SK-MEL-5 (cell line): ENCODE measurements around the gene RAB6A. TPM values are rescaled to one million over a fixed set of nuclear protein-coding genes. Genes with fewer than 3 reads are reported as not detected.

ENCODE experiments used
- DNase-seq: peaks from one replicate; pipeline ENCODE4 v3.0.0-alpha.2; 2016; ENCODE audit warnings: low read depth, low spot score
- in situ Hi-C: cut with HindIII; loops from 2 replicates; pipeline ENCODE4 v1.10.0; 2016; ENCODE audit warnings: low sequenced_read_pairs, high pct_unique_total_duplicates, low pct_unique_long_range_greater_than_20kb
- total RNA-seq: library from RNA; depleted of rRNA; stranded (reverse); fragments of >200 nt; shearing (Covaris generic); gene quantifications from 2 replicates; pipeline ENCODE4 v1.2.3, GENCODE V29; 2014

RAB6A gene
- total RNA-seq, 1 experiment from 2014 or later, result 78.3 TPM

GRCh38 chr11:73670808-73671207 is 90.1 kb downstream of the RAB6A start:
- in situ Hi-C loops, result no loop called here

GRCh38 chr11:73667891-73668290 is 93.0 kb downstream of the RAB6A start:
- no peak for DNase-seq

More at GRCh38 chr11:73670808-73671207, 90.1 kb downstream of the RAB6A start:
- no peak for DNase-seq

DNA sequence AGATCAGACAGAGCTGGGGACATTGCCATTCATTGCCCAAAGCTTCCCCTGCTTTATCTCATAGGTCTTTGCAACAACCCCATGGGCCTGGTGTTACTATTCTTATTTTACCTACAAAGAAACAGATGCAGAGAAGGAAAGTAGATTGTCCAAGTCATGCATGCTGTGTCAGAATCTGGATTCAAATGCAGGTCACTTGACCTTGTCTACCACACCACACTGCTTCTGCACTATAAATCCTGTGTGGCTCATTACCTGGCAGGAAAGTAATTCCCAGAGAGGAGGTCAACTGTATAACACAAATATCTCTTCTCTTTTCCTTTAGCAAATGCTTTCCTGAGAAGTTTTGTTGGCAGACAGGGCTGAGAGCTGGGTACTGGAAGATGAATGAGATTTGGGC is 96.0 kb downstream of the RAB6A start:
- in situ Hi-C loops, result no loop called here
- DNase-seq, result no peak

More at GRCh38 chr11:73667891-73668290, 93.0 kb downstream of the RAB6A start:
- in situ Hi-C loops, result no loop called here

DNA sequence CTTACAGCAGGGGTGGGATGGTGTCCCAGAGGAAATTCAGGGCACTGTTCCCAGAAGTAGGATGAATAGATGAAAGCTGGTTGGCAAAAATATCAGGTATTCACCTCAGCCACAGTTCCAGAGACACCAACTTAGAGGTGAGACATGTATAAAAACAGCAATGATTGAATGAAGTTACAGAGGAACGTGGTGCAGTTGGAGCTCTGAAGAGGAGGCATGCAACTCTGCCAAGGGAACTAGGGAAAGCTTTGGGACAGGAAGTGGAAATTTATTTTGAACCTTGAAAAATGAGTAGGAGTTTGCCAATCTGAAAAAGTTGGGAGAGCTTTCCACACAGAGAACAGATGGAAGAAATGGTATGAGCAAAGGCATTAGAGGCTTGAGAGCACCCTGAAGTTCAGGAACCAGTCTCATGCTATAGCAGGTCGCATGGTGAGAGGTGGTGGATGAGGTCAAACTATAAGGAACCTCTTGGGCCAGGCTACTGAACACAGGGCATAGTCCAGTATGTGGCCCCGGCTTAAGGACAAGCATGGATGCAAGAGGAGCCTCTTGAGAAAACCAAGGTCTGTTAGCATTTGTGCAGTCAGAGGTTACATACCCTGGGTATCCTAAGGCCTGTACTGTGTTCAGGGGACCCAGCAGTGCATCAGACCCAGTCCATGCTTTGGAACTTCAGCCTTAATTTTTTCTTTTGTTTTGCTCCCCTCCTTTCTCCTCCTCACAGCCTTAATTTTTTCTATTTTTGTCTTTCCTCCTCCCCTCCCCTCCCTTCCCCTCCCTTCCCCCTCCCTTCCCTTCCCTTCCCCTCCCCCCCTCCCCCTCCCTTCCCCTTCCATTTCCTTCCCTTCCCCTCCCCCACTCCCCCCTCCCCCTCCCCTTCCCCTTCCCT is 97.0 kb downstream of the RAB6A start:
- DNase-seq, result no peak
- in situ Hi-C loops, result no loop called here

DNA sequence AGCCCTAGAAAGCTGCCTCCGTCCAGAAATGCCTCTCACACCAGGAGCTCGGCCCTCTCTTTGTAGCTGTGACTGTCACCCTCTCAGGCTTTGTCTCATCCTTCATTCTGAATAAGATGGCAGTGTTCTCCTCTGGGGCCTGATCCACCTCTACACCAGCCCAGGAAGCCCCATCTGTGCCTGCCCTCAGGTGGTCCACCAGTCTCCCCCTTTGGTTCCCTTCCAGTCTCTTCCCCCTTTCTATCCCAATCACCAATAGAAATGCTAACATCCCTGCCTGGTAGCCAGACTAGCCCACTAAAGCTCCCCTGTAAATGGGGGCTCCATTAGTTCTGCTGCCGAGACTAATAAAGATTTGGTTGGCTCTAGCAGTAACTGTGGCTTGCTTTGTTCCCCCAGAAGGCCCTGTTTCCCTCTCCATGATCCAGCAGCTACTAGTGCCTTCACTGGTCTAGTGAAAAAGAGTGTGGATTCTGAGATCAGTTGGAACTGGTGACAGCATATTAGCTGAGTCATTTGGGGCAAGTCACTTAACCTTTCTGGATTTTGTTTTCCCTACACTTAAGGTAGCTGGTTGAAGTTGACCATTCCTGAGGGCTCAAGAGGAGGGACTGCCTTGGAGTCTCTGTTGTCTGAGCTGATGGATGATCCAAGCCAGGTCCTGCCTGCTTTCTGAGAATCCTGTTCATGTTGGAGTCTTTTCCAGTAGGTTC is 98.3 kb downstream of the RAB6A start:
- in situ Hi-C loops, result no loop called here
- no peak for DNase-seq

DNA sequence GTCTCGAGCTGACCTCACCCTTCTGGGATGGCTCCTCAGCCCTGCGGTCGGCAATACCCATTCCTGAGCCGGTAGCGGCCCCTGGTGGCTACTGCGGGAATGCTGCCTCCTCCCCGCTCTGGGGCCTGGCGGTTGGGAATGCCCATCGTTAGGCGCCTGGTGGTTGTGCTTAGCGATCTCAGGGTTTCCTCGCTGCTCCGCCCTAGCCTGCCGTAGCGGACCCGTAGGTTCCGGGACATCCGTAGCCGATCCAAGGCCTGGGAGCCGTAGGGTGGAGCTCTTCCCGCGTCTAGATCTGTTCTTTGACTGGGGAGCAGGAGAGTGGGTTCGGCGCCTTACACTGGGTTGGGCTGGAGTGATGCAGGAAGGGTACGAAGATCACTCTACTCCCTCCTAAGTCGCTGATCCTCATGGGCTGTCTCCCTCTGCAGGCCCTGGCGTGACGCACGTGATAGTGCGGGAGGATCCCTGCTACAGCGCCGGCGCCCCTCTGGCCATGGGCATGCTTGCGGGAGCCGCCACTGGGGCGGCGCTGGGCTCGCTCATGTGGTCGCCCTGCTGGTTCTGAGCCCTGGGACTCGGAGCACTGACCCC is 99.7 kb downstream of the RAB6A start:
- peak; percentile 91 for DNase-seq
- in situ Hi-C loops, result no loop called here

DNA sequence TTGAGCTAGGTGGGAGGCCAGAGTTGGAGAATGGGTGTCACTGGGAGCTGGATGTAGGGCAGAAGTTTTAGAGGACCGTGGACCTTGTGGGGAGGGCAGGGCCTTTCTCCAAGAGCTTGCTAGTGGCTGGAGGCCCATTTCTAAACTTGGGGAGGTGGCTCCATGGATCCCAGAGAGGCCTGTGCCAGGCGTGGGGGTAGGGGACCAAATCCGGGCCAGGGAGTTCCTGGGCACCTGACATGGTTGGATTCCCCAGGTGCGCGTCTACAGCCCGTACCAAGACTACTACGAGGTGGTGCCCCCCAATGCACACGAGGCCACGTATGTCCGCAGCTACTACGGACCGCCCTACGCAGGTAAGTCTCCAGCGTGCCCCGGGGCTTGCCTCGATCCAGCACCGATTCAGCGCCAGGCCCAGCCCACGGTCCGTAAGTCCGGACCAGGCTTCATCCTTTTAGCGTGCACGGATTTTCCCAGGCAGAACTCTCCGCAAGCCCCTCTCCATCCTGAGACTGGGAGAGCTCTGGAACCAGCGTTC is 100.3 kb downstream of the RAB6A start:
- in situ Hi-C loops, result no loop called here
- DNase-seq, result no peak

DNA sequence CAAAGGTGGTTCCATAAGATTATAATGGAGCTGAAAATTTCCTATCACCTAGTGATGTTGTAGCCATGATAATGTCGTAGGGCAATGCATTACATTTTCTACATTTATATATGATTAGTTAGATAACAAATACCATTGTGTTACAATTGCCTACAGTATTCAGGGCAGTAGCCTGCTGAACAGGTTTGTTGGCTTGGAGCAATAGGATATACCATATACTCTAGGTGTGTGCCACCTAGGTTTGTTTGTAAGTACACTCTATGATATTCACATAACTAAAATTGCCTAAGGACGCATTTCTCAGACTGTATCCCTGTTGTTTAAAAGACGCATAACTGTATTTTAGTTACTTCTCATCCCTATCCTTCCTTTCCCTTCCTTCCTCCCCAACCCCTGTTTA is 100.9 kb downstream of the RAB6A start:
- in situ Hi-C loops, result no loop called here
- no peak for DNase-seq

DNA sequence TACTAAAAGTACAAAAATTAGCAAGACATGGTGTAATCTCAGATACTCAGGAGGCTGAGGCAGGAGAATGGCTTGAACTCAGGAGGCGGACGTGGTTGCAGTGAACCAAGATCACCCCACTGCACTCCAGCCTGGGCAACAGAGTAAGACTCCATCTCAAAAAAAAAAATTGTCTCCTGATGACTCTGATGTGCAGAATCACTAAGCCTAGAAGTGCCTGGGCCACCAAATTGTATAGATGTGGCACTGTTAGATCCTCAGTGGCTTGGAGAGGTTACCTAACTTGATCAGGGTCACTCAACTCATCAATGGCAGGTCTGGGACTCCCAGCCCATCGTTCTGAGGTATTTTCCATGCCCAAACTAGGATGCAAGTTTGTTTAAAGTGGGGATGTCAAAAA is 103.9 kb downstream of the RAB6A start:
- DNase-seq, result no peak
- in situ Hi-C loops, result no loop called here

DNA sequence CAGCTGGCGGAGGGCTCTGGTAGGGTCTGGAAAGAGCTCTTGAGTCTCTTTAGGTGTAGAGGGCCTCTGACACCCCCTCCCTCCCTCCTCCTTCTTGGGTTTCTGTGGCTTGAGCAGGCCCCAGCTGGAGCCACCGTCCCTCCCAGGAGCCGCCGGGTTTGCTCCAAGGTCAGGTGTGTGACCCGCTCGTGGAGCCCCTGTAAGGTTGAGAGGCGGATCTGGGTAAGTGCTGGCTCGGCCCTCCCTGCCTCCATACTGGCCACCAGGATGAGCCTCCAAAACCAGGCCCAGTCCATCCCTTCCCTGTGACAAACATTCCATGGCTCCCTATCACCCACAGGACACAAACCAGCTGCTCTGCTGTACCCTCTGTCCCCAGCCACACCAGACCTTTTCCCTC is 105.2 kb downstream of the RAB6A start:
- DNase-seq, result no peak
- in situ Hi-C loops, result no loop called here

DNA sequence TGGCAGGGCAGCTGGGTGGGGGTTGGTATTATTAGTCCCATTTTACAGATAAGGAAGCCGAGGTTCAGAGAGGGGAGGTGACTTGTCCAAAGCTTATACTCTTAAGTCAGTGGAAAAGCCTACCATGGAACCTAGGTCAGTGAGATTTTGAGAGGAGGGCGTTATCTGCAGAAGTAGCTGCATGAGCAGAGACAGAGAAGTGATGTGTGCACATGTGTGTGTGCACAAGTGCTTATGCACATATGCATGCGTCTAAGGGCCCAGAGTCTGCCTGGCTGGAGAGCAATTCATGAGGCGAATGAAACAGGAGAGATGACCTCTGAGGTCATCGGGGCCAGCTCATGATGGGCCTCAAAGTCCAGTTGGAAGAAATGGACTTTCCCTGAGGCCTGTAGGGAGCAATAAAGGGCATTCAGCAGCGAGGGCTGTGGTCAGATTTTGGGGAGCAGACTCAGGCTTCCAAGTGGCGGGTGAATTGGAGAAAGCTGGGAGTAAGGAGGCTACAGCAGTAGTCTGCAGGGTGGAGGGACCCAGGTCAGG is 106.3 kb downstream of the RAB6A start:
- no peak for DNase-seq

GRCh38 chr11:73653996-73654395 is 106.9 kb downstream of the RAB6A start:
- in situ Hi-C loops, result no loop called here
- no peak for DNase-seq

More for the DNA sequence above, 106.3 kb downstream of the RAB6A start:
- in situ Hi-C loops, result no loop called here

DNA sequence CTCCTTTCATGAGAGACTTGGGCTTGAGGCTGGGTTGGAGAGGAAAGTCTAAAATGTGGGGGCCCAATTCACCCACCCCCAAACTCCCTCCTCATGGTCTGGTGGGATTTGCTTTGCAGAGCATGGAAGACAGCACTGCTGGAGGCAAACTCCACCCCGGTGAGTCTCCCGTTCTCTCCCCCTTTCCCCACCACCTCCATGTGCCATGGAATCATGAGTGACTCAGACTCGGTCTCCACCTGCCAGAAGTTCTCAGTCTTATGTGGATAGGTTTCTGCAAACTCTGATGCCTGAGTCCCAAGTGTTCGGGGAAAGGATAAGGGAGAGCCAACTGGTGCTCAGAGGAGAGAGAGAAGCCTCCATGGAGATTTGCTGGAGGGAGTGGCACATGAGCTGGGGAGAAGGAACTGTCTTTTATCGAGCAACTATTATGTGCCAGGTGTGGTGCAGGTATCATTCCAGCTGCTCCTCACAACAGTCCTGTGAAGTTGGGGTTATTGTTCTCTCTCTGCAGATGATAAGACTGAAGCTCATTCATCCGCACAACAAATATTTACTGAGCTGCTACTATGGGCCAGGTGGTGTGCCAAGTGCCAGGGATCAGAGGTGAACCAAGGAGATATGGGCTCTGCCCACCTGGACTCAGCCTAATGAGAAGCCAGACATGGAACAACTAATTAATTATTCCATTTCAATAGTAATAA is 107.9 kb downstream of the RAB6A start:
- in situ Hi-C loops, result no loop called here
- no peak for DNase-seq

- DNase-seq, result peak; percentile 100
- in situ Hi-C loops, result no loop called here
Measured at GRCh38 chr11:73652046-73652730, 108.7 kb downstream of the RAB6A start.

GRCh38 chr11:73651661-73652045 is 109.2 kb downstream of the RAB6A start:
- in situ Hi-C loops, result no loop called here
- DNase-seq, result peak; percentile 30

- in situ Hi-C loops, result no loop called here
- DNase-seq, result no peak
Measured at GRCh38 chr11:73651252-73651651, 109.6 kb downstream of the RAB6A start.

GRCh38 chr11:73650400-73650799 is 110.5 kb downstream of the RAB6A start:
- in situ Hi-C loops, result no loop called here
- no peak for DNase-seq
